GM12873 (cell line): ENCODE results near the gene SULT1B1.

ENCODE experiments used
- TF ChIP-seq, protein P1 (sequence below): IDR thresholded peaks from 2 replicates; pipeline ENCODE4 v1.5.1; 2012; ENCODE audit warnings: low read depth, mild to moderate bottlenecking, moderate library complexity, low read length, control low read depth; ENCODE audit not compliant: insufficient read depth; ENCODE audit errors: missing control alignments

The SULT1B1 gene

DNA sequence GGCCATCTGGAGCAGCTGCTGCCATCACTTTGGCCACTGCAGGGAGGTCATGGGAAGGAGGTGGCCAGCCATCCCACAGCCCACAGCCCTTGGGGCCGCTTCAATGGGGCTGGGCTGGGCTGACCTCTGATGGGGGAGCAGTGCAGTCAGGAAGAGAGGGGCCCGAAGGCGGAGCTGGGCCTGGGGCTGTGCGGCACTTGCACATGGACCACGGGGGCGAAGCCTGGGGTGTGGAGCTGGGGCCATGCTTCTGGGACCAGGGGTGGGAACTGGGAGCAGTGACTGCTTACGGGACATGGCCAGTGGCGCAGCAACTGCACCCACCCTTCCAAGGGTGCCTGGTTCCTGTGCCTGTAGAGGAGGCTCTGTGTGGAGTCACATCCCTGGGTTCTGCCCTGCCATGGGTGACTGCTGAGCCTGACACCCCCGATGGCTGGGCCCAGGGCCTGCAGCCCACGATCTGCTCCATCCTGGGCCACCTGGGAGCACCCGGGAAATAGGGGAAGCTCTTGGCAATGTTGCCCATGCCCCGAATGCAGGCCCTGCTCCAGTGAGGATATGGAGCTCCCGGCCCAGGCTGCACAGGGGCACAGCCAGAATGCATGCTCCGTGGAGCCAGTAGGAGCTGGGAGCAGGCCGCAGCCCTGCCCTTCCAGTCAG lies 22.4 kb upstream of the SULT1B1 start:
- TF ChIP-seq, protein P1, sequence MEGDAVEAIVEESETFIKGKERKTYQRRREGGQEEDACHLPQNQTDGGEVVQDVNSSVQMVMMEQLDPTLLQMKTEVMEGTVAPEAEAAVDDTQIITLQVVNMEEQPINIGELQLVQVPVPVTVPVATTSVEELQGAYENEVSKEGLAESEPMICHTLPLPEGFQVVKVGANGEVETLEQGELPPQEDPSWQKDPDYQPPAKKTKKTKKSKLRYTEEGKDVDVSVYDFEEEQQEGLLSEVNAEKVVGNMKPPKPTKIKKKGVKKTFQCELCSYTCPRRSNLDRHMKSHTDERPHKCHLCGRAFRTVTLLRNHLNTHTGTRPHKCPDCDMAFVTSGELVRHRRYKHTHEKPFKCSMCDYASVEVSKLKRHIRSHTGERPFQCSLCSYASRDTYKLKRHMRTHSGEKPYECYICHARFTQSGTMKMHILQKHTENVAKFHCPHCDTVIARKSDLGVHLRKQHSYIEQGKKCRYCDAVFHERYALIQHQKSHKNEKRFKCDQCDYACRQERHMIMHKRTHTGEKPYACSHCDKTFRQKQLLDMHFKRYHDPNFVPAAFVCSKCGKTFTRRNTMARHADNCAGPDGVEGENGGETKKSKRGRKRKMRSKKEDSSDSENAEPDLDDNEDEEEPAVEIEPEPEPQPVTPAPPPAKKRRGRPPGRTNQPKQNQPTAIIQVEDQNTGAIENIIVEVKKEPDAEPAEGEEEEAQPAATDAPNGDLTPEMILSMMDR = no peak

DNA sequence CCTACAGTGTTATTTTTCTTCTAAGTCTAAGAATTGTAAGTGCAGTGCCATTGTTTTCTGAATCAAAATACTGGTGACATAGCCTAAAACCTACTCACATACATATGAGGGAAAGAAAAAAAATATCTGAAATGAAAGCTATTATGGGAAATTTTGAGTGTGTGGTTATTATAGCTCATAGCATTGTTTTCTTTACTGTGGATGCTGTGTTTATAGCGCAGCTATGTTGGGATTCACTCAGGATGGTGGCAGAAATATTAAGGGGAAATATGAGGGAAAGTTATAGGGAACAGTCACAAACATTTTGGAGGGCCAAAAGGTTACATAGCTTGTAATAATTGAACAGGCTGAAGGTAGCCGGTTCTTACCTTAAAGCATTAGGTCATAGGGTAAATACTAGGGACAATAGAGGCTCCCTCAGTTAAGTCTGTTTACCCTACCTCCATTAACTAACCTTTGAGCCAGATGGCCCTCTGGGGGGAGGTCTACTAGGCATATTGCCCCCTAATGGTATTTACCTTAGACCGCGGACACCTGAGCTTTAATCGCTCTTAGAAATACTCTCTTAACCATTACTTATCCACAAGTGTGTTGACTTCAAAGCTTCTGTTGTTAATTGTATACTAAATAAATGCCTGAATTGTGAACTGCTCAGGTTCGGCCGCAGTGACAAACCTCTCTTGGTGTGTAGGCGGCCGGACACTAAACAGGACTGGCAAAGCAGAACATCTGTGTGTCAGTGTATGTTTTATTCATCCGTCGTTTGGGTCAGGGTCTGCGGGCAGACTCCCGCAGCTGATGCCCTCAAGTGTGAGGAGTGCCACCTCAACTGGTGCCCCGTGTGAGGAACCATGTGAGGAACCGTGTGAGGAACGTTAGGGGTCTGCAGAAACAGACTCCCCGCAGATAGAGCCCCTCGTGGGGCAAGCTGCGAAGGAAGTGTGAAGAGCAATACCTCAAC lies 21.3 kb upstream of the SULT1B1 start:
- TF ChIP-seq, protein P1 = no peak

DNA sequence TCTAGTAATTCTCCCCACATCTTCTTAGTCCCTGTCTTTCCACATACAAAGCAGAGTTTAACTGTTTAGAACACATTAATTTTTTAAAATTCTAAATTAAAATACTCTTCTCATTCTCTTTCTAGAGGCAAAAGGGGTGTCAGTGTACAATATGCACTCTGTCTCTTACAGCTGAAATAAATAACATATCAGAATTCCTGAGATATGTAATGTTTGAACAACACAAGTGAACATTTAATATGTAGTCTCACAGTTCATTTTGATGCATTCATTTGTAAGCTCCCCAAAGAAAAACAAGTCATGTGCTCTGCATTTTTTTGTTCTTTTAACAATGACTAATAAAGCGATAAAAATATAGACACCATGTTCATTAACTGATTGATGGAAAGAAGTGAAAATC lies 19.7 kb upstream of the SULT1B1 start:
- TF ChIP-seq, protein P1 = no peak

DNA sequence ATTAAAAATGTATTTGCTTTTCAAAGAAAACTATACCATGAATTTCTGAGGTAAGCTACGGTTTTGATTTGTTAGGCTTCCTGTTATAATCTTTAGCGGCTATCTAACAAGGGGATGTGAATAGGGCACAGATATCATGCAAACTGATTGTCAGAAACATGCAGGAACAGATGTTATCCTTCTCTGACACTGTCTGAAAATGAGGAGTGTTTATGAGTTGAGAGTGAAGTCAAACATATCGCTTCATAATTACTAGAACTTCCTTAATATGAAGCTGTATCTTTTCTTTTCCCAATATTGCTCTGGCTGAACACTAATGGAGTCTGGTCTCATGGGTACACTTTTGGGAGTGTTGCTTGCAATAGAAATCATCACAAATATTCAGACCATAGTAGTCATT lies 16.3 kb upstream of the SULT1B1 start:
- TF ChIP-seq, protein P1 = no peak

DNA sequence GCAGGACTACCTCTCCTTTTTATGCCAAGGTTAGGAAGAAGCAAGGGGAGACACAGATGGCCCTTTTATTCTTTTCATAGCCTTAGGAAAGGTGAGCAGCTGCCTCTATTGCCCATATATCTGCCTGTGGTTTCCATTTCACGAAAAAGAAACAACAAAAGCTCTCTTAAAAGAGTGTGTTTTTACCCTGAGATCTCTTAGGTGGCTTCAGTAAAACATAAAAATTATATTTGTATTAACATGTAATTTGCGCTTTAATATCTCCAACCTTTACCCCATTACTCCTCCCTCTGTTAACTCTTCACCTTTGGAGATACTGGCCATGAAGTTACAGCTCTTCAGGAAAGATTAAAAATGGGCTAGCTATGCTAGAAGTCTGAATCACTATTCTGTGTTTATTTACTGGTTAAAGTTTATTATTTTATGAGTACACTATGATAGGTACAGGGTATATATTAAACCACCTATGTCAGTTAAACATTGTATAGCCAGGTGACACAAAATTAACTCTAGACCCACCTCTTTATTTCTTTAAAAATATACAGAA lies 15.0 kb upstream of the SULT1B1 start:
- TF ChIP-seq, protein P1 = no peak

DNA sequence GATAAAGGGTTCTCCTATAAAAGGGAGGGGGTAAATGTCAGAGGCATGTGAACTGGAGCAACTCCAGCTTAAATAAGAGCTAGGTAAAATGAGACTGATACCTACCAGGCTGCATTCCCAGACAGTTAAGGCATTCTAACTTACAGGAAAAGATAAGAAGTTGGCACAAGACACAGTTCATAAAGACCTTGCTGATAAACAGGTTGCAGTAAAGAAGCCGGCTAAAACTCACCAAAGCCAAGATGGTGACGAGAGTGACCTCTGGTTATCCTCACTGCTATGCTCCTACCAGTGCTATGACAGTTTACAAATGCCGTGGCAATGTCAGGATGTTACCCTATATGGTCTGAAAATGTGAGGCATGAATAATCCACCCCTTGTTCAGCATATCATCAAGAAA lies 13.1 kb upstream of the SULT1B1 start:
- TF ChIP-seq, protein P1 = no peak

DNA sequence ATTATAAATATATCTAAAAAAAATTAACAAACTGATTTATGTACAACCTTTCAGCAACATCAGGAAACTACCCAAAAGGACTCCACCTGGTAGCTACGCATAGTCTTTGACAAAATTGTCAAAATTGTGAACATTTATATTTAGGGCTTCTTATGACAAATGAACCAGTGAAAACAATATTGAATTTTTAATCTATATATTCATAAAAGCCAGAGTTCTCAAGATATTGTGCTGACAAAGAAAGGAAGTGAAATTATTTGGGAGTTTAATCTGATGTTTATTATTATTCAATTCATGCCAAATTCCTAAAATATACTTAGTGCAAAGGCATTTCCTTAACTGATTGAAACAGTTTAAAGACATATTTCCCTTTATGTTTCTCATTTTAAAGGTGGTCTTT lies 5.3 kb upstream of the SULT1B1 start:
- TF ChIP-seq, protein P1 = no peak
